ENCODE results near the gene UNC79. TPM values are rescaled to one million over a fixed set of nuclear protein-coding genes. Genes with fewer than 3 reads are reported as not detected.

Gene UNC79
- total RNA-seq, 1 donor from 2014 or later: 0.13 TPM

GRCh38 chr14:93731753-93732152 is 301.0 kb downstream of the UNC79 start:
- TF ChIP-seq CTCF (IDR thresholded peaks at IDR 0.05): no peak
- no peak for ATAC-seq (ENCODE audit: low read depth)
- POLR2A ChIA-PET: no interaction called here
- H3K27ac Mint-ChIP-seq: no peak overlapping the region
- no peaks in the 10 kb centered on the region for H3K36me3 Mint-ChIP-seq (ENCODE audit: low read depth)
- no peak for DNase-seq
- CTCF ChIA-PET: no interaction called here
- H3K4me1 Mint-ChIP-seq: no peaks in the 10 kb centered on the region
- no peak overlapping the region for H3K4me3 Mint-ChIP-seq
- H3K27me3 Mint-ChIP-seq: no peaks in the 10 kb centered on the region
- no peaks in the 10 kb centered on the region for H3K9me3 Mint-ChIP-seq
- intact Hi-C loops (cut with micrococcal nuclease): no loop called here

GRCh38 chr14:93732524-93732923 is 301.8 kb downstream of the UNC79 start:
- ChIA-PET CTCF (no interaction called here), POLR2A (no interaction called here)
- Mint-ChIP-seq H3K27ac (no peak overlapping the region), H3K4me3 (no peak overlapping the region), H3K36me3 (ENCODE audit: low read depth) (no peaks in the 10 kb centered on the region), H3K27me3 (no peaks in the 10 kb centered on the region), H3K4me1 (no peaks in the 10 kb centered on the region), H3K9me3 (no peaks in the 10 kb centered on the region)
- ATAC-seq (ENCODE audit: low read depth) (no peak), DNase-seq (no peak)
- no peak for TF ChIP-seq CTCF (IDR thresholded peaks at IDR 0.05)
- intact Hi-C loops (cut with micrococcal nuclease): no loop called here

- ChIA-PET CTCF (no interaction called here), POLR2A (no interaction called here)
- no peaks in the 10 kb centered on the region for H3K4me1 Mint-ChIP-seq
- no peaks in the 10 kb centered on the region for H3K27me3 Mint-ChIP-seq
- no peaks in the 10 kb centered on the region for H3K36me3 Mint-ChIP-seq (ENCODE audit: low read depth)
- no peak for DNase-seq
- ATAC-seq (ENCODE audit: low read depth): no peak
- no peak for TF ChIP-seq CTCF (IDR thresholded peaks at IDR 0.05)
- H3K4me3 Mint-ChIP-seq: no peak overlapping the region
- intact Hi-C loops (cut with micrococcal nuclease): no loop called here
- no peaks in the 10 kb centered on the region for H3K9me3 Mint-ChIP-seq
- no peak overlapping the region for H3K27ac Mint-ChIP-seq
Observed at GRCh38 chr14:93733231-93733630, 302.5 kb downstream of the UNC79 start.

DNA sequence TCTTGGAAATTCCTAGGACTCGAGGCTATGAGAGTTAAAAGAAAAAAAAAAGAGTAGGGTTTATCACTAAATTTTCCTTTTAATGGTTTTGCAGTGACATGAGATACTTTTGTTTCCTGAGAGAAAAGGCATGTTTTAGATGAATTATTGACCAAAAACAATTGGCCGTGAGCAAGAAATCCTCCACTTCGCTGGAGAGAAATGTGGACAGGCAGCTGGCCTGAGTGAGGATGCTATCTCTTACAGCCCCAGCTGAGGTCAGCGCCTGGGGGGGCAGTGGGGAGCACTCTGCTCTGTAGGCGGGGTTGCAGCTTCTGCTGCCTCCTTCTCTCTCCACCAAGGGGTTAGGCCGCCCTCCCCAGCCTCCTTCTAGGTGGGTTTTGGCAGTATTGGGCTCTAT is 302.9 kb downstream of the UNC79 start:
- ATAC-seq (ENCODE audit: low read depth) (no peak), DNase-seq (no peak)
- Mint-ChIP-seq H3K9me3 (no peaks in the 10 kb centered on the region), H3K36me3 (ENCODE audit: low read depth) (no peaks in the 10 kb centered on the region), H3K4me3 (no peak overlapping the region), H3K4me1 (no peaks in the 10 kb centered on the region), H3K27me3 (no peaks in the 10 kb centered on the region), H3K27ac (no peak overlapping the region)
- ChIA-PET POLR2A (no interaction called here), CTCF (no interaction called here)
- TF ChIP-seq CTCF (IDR thresholded peaks at IDR 0.05): no peak
- intact Hi-C loops (cut with micrococcal nuclease): no loop called here

GRCh38 chr14:93734086-93734822 is 303.5 kb downstream of the UNC79 start:
- Mint-ChIP-seq H3K27ac (no peak overlapping the region), H3K27me3 (no peaks in the 10 kb centered on the region), H3K36me3 (ENCODE audit: low read depth) (no peaks in the 10 kb centered on the region), H3K9me3 (no peaks in the 10 kb centered on the region), H3K4me1 (no peaks in the 10 kb centered on the region), H3K4me3 (no peak overlapping the region)
- ATAC-seq (ENCODE audit: low read depth) (no peak), DNase-seq (no peak)
- intact Hi-C loops (cut with micrococcal nuclease): no loop called here
- TF ChIP-seq CTCF (IDR thresholded peaks at IDR 0.05): no peak
- POLR2A ChIA-PET: no interaction called here
- CTCF ChIA-PET: no interaction called here

Data from activated B cell treated with CpG ODN at 0.5 μM for 24 hours (primary cell).